ENCODE data around the gene PALM. TPM values are rescaled to one million over a fixed set of nuclear protein-coding genes. Genes with fewer than 3 reads are reported as not detected.
A peak's percentile ranks its signal among the peaks of the same experiment; 100 is the strongest.
"Not testable (repeated sequence)": the region's sequence is repeated elsewhere in the genome, so short reads cannot be mapped to it uniquely, and the experiment has no call there.

PALM gene
- total and polyA plus RNA-seq, 9 of the 15 experiments (the other 6 are each of a cell fraction or from before 2014, with no cell fraction given): 0.04 to 6.6 (median 1.7) TPM

GRCh38 chr19:728011-728410 is 19.3 kb downstream of the PALM start:
- ATAC-seq (no peak), DNase-seq (ENCODE audit: extremely low read depth in 1 of 4, low spot score in 3 of 4) (no peak), FAIRE-seq (no peak)
- no peaks in the 10 kb centered on the region for H4K20me1 ChIP-seq (replicated peaks; ENCODE audit: control insufficient read depth, insufficient read depth, low read length)
- 82% methylated on average over 2 of the region's 26 CpGs for WGBS (ENCODE audit: insufficient coverage, low coverage, missing lambda C conversion rate)
- H3K9me1 ChIP-seq (ENCODE audit: control insufficient read depth, insufficient read depth, low read length): no peaks in the 10 kb centered on the region
- no peaks in the 10 kb centered on the region for H3K79me2 ChIP-seq (ENCODE audit: control insufficient read depth, insufficient read depth, low read length)
- H3K36me3 ChIP-seq (ENCODE audit: control insufficient read depth, insufficient read depth, low read length): no peaks in the 10 kb centered on the region
- intact Hi-C loops (cut with micrococcal nuclease): no loop called here
- H3K9me3 ChIP-seq (replicated peaks; ENCODE audit: control insufficient read depth, insufficient read depth, low read depth, low read length): no peaks in the 10 kb centered on the region
- TF ChIP-seq ZBED1 (IDR thresholded peaks at IDR 0.05) (no peak), NCOA6 (IDR thresholded peaks at IDR 0.05) (no peak), PCBP1 (IDR thresholded peaks at IDR 0.05; ENCODE audit: low read depth, low read length, poor library complexity, severe bottlenecking) (peak; percentile 9)
- H2AFZ ChIP-seq (ENCODE audit: low read depth, low read length): no peak overlapping the region
- no peak overlapping the region for H3K9ac ChIP-seq (ENCODE audit: insufficient read depth in 1 of 2, low read depth in 2 of 2, low read length in 2 of 2)
- H3K4me3 ChIP-seq: no peak overlapping the region
- in situ Hi-C loops (cut with MboI): no loop called here
- BruUV-seq (replicated peaks): no TSS peak
- H3K27me3 ChIP-seq (ENCODE audit: control insufficient read depth in 2 of 2, insufficient read depth in 2 of 2, low read length in 2 of 2): no peaks in the 10 kb centered on the region
- ChIA-PET CTCF (ENCODE audit: low intra/inter-chr PET ratio) (no interaction called here), POLR2A (interaction anchor here (0.8 to 1.4 kb wide), 3 partner anchors 9 to 25 kb away, joined by 3 to 6 read pairs (median 5); no protein-coding TSS in a partner anchor)
- H3K4me1 ChIP-seq (replicated peaks in 1 of 2; ENCODE audit: control insufficient read depth in 2 of 2, insufficient read depth in 2 of 2, low read length in 2 of 2): peaks cover 0 to 41% of the 10 kb centered on the region in 2 experiments; a peak in 2 of 5 replicates
- no peak overlapping the region for H3K27ac ChIP-seq (ENCODE audit: extremely low read depth, low read depth, low read length)
- H3K4me2 ChIP-seq (ENCODE audit: insufficient read depth, low read length): no peak overlapping the region

GRCh38 chr19:729564-729963 is 20.8 kb downstream of the PALM start:
- H3K4me3 ChIP-seq; BruUV-seq (replicated peaks); intact Hi-C loops (cut with micrococcal nuclease); H3K9me1 ChIP-seq (ENCODE audit: control insufficient read depth, insufficient read depth, low read length); H3K27me3 ChIP-seq (ENCODE audit: control insufficient read depth in 2 of 2, insufficient read depth in 2 of 2, low read length in 2 of 2); H4K20me1 ChIP-seq (replicated peaks; ENCODE audit: control insufficient read depth, insufficient read depth, low read length); H3K27ac ChIP-seq (ENCODE audit: extremely low read depth, low read depth, low read length); H3K79me2 ChIP-seq (ENCODE audit: control insufficient read depth, insufficient read depth, low read length); H2AFZ ChIP-seq (ENCODE audit: low read depth, low read length); H3K9me3 ChIP-seq (replicated peaks; ENCODE audit: control insufficient read depth, insufficient read depth, low read depth, low read length); in situ Hi-C loops (cut with MboI); DNase-seq (ENCODE audit: extremely low read depth in 1 of 4, low spot score in 3 of 4); H3K4me2 ChIP-seq (ENCODE audit: insufficient read depth, low read length); FAIRE-seq; H3K36me3 ChIP-seq (ENCODE audit: control insufficient read depth, insufficient read depth, low read length); CTCF ChIA-PET (ENCODE audit: low intra/inter-chr PET ratio); ATAC-seq: not testable (repeated sequence)
- H3K9ac ChIP-seq (ENCODE audit: insufficient read depth in 1 of 2, low read depth in 2 of 2, low read length in 2 of 2): peak overlapping the region in 1 of 2 experiments; percentile 31; a peak in 1 of 4 replicates
- H3K4me1 ChIP-seq (replicated peaks in 1 of 2; ENCODE audit: control insufficient read depth in 2 of 2, insufficient read depth in 2 of 2, low read length in 2 of 2): peaks cover 0 to 48% of the 10 kb centered on the region in 2 experiments; a peak in 2 of 5 replicates
- WGBS (ENCODE audit: insufficient coverage, low coverage, missing lambda C conversion rate): 75% methylated on average over 13 of the region's 15 CpGs
- POLR2A ChIA-PET: interaction anchor here (0.6 to 1.0 kb wide), 2 partner anchors 61 to 63 kb away, joined by 3 to 5 read pairs; no protein-coding TSS in a partner anchor

All from K562 (cell line).